ENCODE measurements around the gene CDK16. TPM values are rescaled to one million over a fixed set of nuclear protein-coding genes. Genes with fewer than 3 reads are reported as not detected.

Gene CDK16
- total RNA-seq, 1 donor from 2014 or later: 80.6 TPM

GRCh38 chrX:47272013-47272408, 53.5 kb downstream of the CDK16 start:
- H3K27ac Mint-ChIP-seq: no peak overlapping the region
- intact Hi-C loops (cut with micrococcal nuclease): no loop called here
- H3K9me3 Mint-ChIP-seq: no peaks in the 10 kb centered on the region
- DNase-seq (ENCODE audit: low spot score): no peak
- peaks cover 1% of the 10 kb centered on the region for H3K4me1 Mint-ChIP-seq (ENCODE audit: low read depth)
- H3K36me3 Mint-ChIP-seq (ENCODE audit: low read depth): no peaks in the 10 kb centered on the region
- no peak overlapping the region for H3K4me3 Mint-ChIP-seq (ENCODE audit: low read depth)
- H3K27me3 Mint-ChIP-seq (ENCODE audit: low read depth): no peaks in the 10 kb centered on the region

- H3K9me3 Mint-ChIP-seq: no peaks in the 10 kb centered on the region
- H3K36me3 Mint-ChIP-seq (ENCODE audit: low read depth): no peaks in the 10 kb centered on the region
- H3K27ac Mint-ChIP-seq: no peak overlapping the region
- intact Hi-C loops (cut with micrococcal nuclease): no loop called here
- no peaks in the 10 kb centered on the region for H3K27me3 Mint-ChIP-seq (ENCODE audit: low read depth)
- DNase-seq (ENCODE audit: low spot score): no peak
- no peak overlapping the region for H3K4me3 Mint-ChIP-seq (ENCODE audit: low read depth)
- H3K4me1 Mint-ChIP-seq (ENCODE audit: low read depth): no peaks in the 10 kb centered on the region
Observed at GRCh38 chrX:47273011-47273730, 54.7 kb downstream of the CDK16 start.

- no peak overlapping the region for H3K4me3 Mint-ChIP-seq (ENCODE audit: low read depth)
- no peak for DNase-seq (ENCODE audit: low spot score)
- H3K36me3 Mint-ChIP-seq (ENCODE audit: low read depth): no peaks in the 10 kb centered on the region
- intact Hi-C loops (cut with micrococcal nuclease): loop anchor here (5.0 kb wide), 1 partner anchor 116 kb away; no protein-coding TSS in a partner anchor
- no peaks in the 10 kb centered on the region for H3K4me1 Mint-ChIP-seq (ENCODE audit: low read depth)
- no peaks in the 10 kb centered on the region for H3K27me3 Mint-ChIP-seq (ENCODE audit: low read depth)
- no peaks in the 10 kb centered on the region for H3K9me3 Mint-ChIP-seq
- no peak overlapping the region for H3K27ac Mint-ChIP-seq
Observed at GRCh38 chrX:47278691-47279090, 60.2 kb downstream of the CDK16 start.

Other genes with a start within 250 kb of the CDK16 start
- not detected in 2 replicates for gene RGN, start 140.2 kb upstream of the CDK16 start, total RNA-seq
- 91.7 and 98.8 TPM in 2 replicates for gene NDUFB11, start 74.0 kb upstream of the CDK16 start, total RNA-seq
- 65.7 and 69.2 TPM in 2 replicates for gene RBM10, start 73.5 kb upstream of the CDK16 start, total RNA-seq
- gene UBA1, start 24.9 kb upstream of the CDK16 start, total RNA-seq: 242 and 250 TPM in 2 replicates
- gene USP11, start 14.3 kb downstream of the CDK16 start, total RNA-seq: 37.2 and 39.5 TPM in 2 replicates
- gene ZNF157, start 151.9 kb downstream of the CDK16 start, total RNA-seq: 0.25 TPM in 2 replicates